Measurements from ENCODE around the gene ACTA1. TPM values are rescaled to one million over a fixed set of nuclear protein-coding genes. Genes with fewer than 3 reads are reported as not detected.

ACTA1 gene
- total RNA-seq, 1 experiment from 2014 or later: not detected

- TF ChIP-seq TCF7L2 (IDR thresholded peaks at IDR 0.05; ENCODE audit: borderline replicate concordance, extremely low read depth, insufficient read depth, insufficient read length): no peak
- no peak for TF ChIP-seq ATF3 (IDR thresholded peaks at IDR 0.05)
- TF ChIP-seq YY1 (IDR thresholded peaks at IDR 0.05; ENCODE audit: extremely low read depth, insufficient replicate concordance, low read depth, low read length): no peak
- TF ChIP-seq, protein P1, sequence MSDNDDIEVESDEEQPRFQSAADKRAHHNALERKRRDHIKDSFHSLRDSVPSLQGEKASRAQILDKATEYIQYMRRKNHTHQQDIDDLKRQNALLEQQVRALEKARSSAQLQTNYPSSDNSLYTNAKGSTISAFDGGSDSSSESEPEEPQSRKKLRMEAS (IDR thresholded peaks at IDR 0.05): no peak
- no peak for TF ChIP-seq SP1 (IDR thresholded peaks at IDR 0.05; ENCODE audit: low read depth)
- TF ChIP-seq CEBPB (IDR thresholded peaks at IDR 0.05; ENCODE audit: low read depth): no peak
- no peak for TF ChIP-seq POLR2A (IDR thresholded peaks at IDR 0.05; ENCODE audit: borderline replicate concordance, extremely low read depth, insufficient read depth, insufficient read length)
- no peak for TF ChIP-seq FOSL1 (IDR thresholded peaks at IDR 0.05; ENCODE audit: low read depth)
- TF ChIP-seq POLR2AphosphoS5 (IDR thresholded peaks at IDR 0.05; ENCODE audit: low read depth, low read length): no peak
- no peak for TF ChIP-seq JUND (IDR thresholded peaks at IDR 0.05)
- RAD21 ChIA-PET (ENCODE audit: low non-redundant PET in 1 of 2, low total read pairs in 2 of 2, uncharacterized antibody in 2 of 2, unreplicated experiment in 2 of 2): no interaction called here
- peaks cover 0 to 11% of the 10 kb centered on the region in 2 experiments; a peak in 2 of 4 replicates for H3K36me3 ChIP-seq (ENCODE audit: control insufficient read depth in 1 of 2, insufficient read depth in 2 of 2, low read length in 2 of 2)
- H3K27ac ChIP-seq (ENCODE audit: low read depth, low read length): no peak overlapping the region
- POLR2A ChIA-PET: no interaction called here
- no peaks in the 10 kb centered on the region for H3K9me3 ChIP-seq (ENCODE audit: control insufficient read depth in 1 of 2, insufficient read depth in 1 of 2, low read depth in 1 of 2, low read length in 2 of 2)
- no peaks in the 10 kb centered on the region for H3K4me1 ChIP-seq (ENCODE audit: control insufficient read depth in 1 of 2, insufficient read depth in 2 of 2, low read length in 2 of 2)
- ATAC-seq (0 out of 2 replicates have a peak, but pooled peaks have one; percentile 18), DNase-seq (ENCODE audit: low read depth, low spot score) (no peak)
- no peak overlapping the region for H2AFZ ChIP-seq (ENCODE audit: low read depth, low read length, poor library complexity, severe bottlenecking)
- no peaks in the 10 kb centered on the region for H4K20me1 ChIP-seq (ENCODE audit: insufficient read depth)
- CTCF ChIA-PET: no interaction called here
- H3K27me3 ChIP-seq (ENCODE audit: insufficient read depth, low read length): no peaks in the 10 kb centered on the region
- H3K4me2 ChIP-seq (ENCODE audit: low read length): no peak overlapping the region
- intact Hi-C loops (cut with micrococcal nuclease): no loop called here
- H3K9me2 ChIP-seq (ENCODE audit: insufficient read depth): no peaks in the 10 kb centered on the region
- H3K4me3 ChIP-seq (replicated peaks in 1 of 2; ENCODE audit: low read depth in 1 of 2, low read length in 2 of 2): no peak overlapping the region
- BruUV-seq (replicated peaks): no TSS peak
- H3K9ac ChIP-seq (ENCODE audit: low read length): no peak overlapping the region
- no peaks in the 10 kb centered on the region for H3K79me2 ChIP-seq (ENCODE audit: insufficient read depth, low read length)
Measured at GRCh38 chr1:229436201-229436600, 2.3 kb upstream of the ACTA1 start.

DNA sequence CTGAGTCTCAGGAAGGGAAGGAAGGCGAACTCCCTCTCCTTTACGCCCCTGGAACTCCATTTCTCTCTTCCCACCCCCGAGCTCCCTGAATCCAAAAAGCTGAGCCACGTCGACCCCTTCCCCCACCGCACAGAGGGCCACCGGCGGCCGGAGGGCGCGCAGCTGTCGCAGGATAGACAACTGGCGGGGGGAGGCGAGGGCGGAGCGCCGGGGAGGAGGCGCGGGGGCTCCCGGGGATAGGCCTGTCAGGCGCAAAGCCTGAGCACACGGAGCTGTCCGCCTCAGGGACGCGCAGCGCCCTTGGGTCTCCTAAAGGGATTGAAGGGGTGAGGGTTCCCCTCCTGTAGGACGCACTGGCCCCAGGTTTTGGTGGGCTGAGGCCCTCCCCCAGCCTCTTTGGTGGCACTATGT lies 752 bp upstream of the ACTA1 start:
- no peak overlapping the region for H3K4me3 ChIP-seq (replicated peaks in 1 of 2; ENCODE audit: low read depth in 1 of 2, low read length in 2 of 2)
- H3K4me2 ChIP-seq (ENCODE audit: low read length): no peak overlapping the region
- no peak overlapping the region for H3K27ac ChIP-seq (ENCODE audit: low read depth, low read length)
- BruUV-seq (replicated peaks): no TSS peak
- no peaks in the 10 kb centered on the region for H3K79me2 ChIP-seq (ENCODE audit: insufficient read depth, low read length)
- H2AFZ ChIP-seq (ENCODE audit: low read depth, low read length, poor library complexity, severe bottlenecking): no peak overlapping the region
- no peaks in the 10 kb centered on the region for H3K9me3 ChIP-seq (ENCODE audit: control insufficient read depth in 1 of 2, insufficient read depth in 1 of 2, low read depth in 1 of 2, low read length in 2 of 2)
- ChIA-PET RAD21 (ENCODE audit: low non-redundant PET in 1 of 2, low total read pairs in 2 of 2, uncharacterized antibody in 2 of 2, unreplicated experiment in 2 of 2) (no interaction called here), POLR2A (no interaction called here), CTCF (no interaction called here)
- H4K20me1 ChIP-seq (ENCODE audit: insufficient read depth): no peaks in the 10 kb centered on the region
- no peaks in the 10 kb centered on the region for H3K4me1 ChIP-seq (ENCODE audit: control insufficient read depth in 1 of 2, insufficient read depth in 2 of 2, low read length in 2 of 2)
- H3K36me3 ChIP-seq (ENCODE audit: control insufficient read depth in 1 of 2, insufficient read depth in 2 of 2, low read length in 2 of 2): peaks cover 0 to 6% of the 10 kb centered on the region in 2 experiments; a peak in 1 of 4 replicates
- intact Hi-C loops (cut with micrococcal nuclease): no loop called here
- H3K9ac ChIP-seq (ENCODE audit: low read length): no peak overlapping the region
- H3K27me3 ChIP-seq (ENCODE audit: insufficient read depth, low read length): no peaks in the 10 kb centered on the region
- no peak for DNase-seq (ENCODE audit: low read depth, low spot score)
- no peaks in the 10 kb centered on the region for H3K9me2 ChIP-seq (ENCODE audit: insufficient read depth)
- TF ChIP-seq RAD21 (IDR thresholded peaks at IDR 0.05; ENCODE audit: low read depth) (no peak), EZH2phosphoT487 (IDR thresholded peaks at IDR 0.05; ENCODE audit: borderline replicate concordance) (no peak), YY1 (IDR thresholded peaks at IDR 0.05; ENCODE audit: extremely low read depth, insufficient replicate concordance, low read depth, low read length) (no peak)
- TF ChIP-seq, protein P2, sequence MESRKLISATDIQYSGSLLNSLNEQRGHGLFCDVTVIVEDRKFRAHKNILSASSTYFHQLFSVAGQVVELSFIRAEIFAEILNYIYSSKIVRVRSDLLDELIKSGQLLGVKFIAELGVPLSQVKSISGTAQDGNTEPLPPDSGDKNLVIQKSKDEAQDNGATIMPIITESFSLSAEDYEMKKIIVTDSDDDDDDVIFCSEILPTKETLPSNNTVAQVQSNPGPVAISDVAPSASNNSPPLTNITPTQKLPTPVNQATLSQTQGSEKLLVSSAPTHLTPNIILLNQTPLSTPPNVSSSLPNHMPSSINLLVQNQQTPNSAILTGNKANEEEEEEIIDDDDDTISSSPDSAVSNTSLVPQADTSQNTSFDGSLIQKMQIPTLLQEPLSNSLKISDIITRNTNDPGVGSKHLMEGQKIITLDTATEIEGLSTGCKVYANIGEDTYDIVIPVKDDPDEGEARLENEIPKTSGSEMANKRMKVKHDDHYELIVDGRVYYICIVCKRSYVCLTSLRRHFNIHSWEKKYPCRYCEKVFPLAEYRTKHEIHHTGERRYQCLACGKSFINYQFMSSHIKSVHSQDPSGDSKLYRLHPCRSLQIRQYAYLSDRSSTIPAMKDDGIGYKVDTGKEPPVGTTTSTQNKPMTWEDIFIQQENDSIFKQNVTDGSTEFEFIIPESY (IDR thresholded peaks at IDR 0.05; ENCODE audit: extremely low read depth, insufficient replicate concordance, low read length): no peak
- no peak for ATAC-seq

Data from HCT116 (cell line).